ENCODE data around the gene NAPB. TPM values are rescaled to one million over a fixed set of nuclear protein-coding genes. Genes with fewer than 3 reads are reported as not detected.
A peak's percentile ranks its signal among the peaks of the same experiment; 100 is the strongest.

Gene NAPB
- total and polyA plus RNA-seq, 2 of the 8 experiments (the other 6 are each of a cell fraction or from before 2014, with no cell fraction given), result 6.2 to 12.3 TPM

DNA sequence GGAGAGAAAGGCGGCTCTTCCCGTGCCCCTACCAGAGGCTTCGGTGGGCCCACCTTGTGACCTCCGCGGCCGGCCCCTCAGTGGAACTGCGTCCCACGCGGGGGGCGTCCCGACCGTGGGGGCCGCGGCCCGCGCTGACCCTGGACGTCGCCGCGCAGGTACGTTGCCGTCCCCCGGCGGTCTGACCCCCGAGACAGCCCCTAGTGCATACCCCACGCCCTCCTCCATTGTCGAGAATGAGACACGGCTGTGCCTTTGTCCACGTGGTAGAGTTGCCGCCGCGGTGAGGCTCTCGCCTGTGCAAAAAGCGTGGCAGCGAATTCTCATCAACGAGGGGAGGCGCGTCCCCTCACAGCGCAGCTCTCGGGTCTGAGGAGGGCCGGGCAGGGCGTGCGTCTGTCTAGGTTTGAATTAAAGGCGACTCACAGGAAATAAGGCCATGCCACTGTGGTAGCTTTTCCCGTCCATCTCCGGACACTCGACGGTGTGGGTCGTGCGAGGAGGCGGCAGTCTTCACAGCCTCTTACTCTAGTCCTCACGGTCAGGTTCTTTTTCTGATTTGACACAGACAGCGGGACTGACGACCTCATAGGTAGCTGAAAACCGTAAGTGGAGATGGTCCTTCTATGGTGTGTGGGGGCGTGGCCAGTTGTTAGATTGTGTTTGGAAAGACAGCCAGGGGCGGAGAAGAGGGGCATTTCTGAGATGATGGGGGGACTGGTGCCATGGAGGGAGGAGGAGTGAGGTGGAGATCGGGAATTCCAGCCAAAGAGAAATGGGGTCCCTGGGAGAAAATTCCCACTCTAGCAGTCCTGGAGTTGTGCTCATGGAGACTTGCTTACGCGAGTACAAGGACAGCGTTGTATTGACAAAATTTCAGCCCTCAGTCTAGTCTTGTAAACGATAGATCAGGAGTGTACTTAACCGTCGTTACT lies 70.1 kb downstream of the NAPB start:
- Histone ChIP-seq H4K5ac (ENCODE audit: insufficient read length, low read depth, low read length) (no peak overlapping the region), H2AFZ (ENCODE audit: low read length) (no peak overlapping the region), H2BK12ac (ENCODE audit: low read depth, low read length) (no peak overlapping the region), H3K23me2 (ENCODE audit: low read depth, low read length) (peaks cover 10% of the 10 kb centered on the region; the same call in 1 of the 2 replicates), H3K36me3 (ENCODE audit: control insufficient read depth in 2 of 4, insufficient read depth in 4 of 4, low read length in 3 of 4) (peaks cover 0 to 9% (median 9%) of the 10 kb centered on the region in 4 experiments; a peak in 6 of 8 replicates), H2BK120ac (replicated peaks; ENCODE audit: low read depth, low read length) (no peak overlapping the region), H3K18ac (ENCODE audit: extremely low read depth, low read length) (no peak overlapping the region; the same call in 1 of the 2 replicates), H4K8ac (ENCODE audit: extremely low read depth, insufficient read depth, low read length) (peak overlapping the region; percentile 75; the same call in 1 of the 2 replicates), H3K23ac (ENCODE audit: insufficient read length) (no peak overlapping the region), H3K27me3 (replicated peaks in 1 of 4; ENCODE audit: control insufficient read depth in 3 of 4, extremely low read depth in 1 of 4, insufficient read depth in 3 of 4, low read length in 3 of 4) (no peaks in the 10 kb centered on the region), H3K4me1 (replicated peaks in 1 of 4; ENCODE audit: control insufficient read depth in 3 of 4, insufficient read depth in 4 of 4, low read length in 3 of 4) (peaks cover 3 to 13% (median 6%) of the 10 kb centered on the region in 4 experiments; a peak in 6 of 7 replicates), H3K79me2 (ENCODE audit: control insufficient read depth in 1 of 2, insufficient read depth in 2 of 2, low read length in 2 of 2) (peaks cover 7 to 28% of the 10 kb centered on the region in 2 experiments; a peak in 3 of 4 replicates), H2BK5ac (ENCODE audit: low read depth, low read length) (0 out of 2 replicates have a peak overlapping the region, but pooled peaks have one; percentile 42), H3K56ac (replicated peaks; ENCODE audit: insufficient read length, low read depth, low read length) (no peak overlapping the region), H4K91ac (replicated peaks; ENCODE audit: insufficient read length, low read length) (no peak overlapping the region), H2BK20ac (ENCODE audit: low read length) (no peak overlapping the region), H3K79me1 (ENCODE audit: low read depth, low read length) (peaks cover 5% of the 10 kb centered on the region; the same call in 1 of the 2 replicates), H3K9ac (replicated peaks in 1 of 4; ENCODE audit: extremely low read depth in 1 of 4, low read depth in 3 of 4, low read length in 3 of 4) (peak overlapping the region in 3 of 4 experiments; percentile 55 to 66 (median 56); a peak in 5 of 7 replicates), H3K9me3 (ENCODE audit: insufficient read depth in 2 of 2, low read depth in 1 of 2, low read length in 1 of 2) (no peaks in the 10 kb centered on the region), H2AK5ac (ENCODE audit: low read depth, low read length) (no peak overlapping the region), H3K14ac (ENCODE audit: insufficient read length) (no peak overlapping the region), H3K4me2 (ENCODE audit: insufficient read depth in 1 of 2, low read depth in 2 of 2, low read length in 2 of 2) (peak overlapping the region; percentile 91 to 96), H3K27ac (ENCODE audit: low read depth, low read length) (peak overlapping the region; percentile 12; the same call in 1 of the 2 replicates), H3K4ac (replicated peaks; ENCODE audit: insufficient read length, low read depth, low read length) (peak overlapping the region; percentile 45), H4K20me1 (replicated peaks in 1 of 2; ENCODE audit: control insufficient read depth in 1 of 2, insufficient read depth in 2 of 2, low read length in 2 of 2) (peaks cover 0 to 10% of the 10 kb centered on the region in 2 experiments), H3K4me3 (ENCODE audit: extremely low read depth in 1 of 4, insufficient read depth in 2 of 4, low read depth in 3 of 4, low read length in 4 of 4) (peak overlapping the region; percentile 79 to 90 (median 86)), H2BK15ac (ENCODE audit: low read length) (no peak overlapping the region)
- WGBS, 2 experiments (ENCODE audit: extremely low coverage in 1 of 2, insufficient coverage in 1 of 2, insufficient read length in 1 of 2, insufficient replicate concordance in 2 of 2, low coverage in 1 of 2, low lambda C conversion rate in 2 of 2, missing lambda C conversion rate in 1 of 2), result 5% methylated on average over 56 of the region's 64 CpGs; no CpG with 5 or more reads in 1 of the 2 experiments
- ChIA-PET POLR2A (ENCODE audit: partially characterized antibody) (interaction anchor here (0.8 to 2.2 kb wide), 8 partner anchors 8 to 300 kb away, joined by 3 to 14 read pairs (median 3); partner anchors contain the start of gene GZF1), CTCF (ENCODE audit: partially characterized antibody) (interaction anchor here (2.0 kb wide), 1 partner anchor 11 kb away, joined by 13 read pairs; no protein-coding TSS in a partner anchor)
- FAIRE-seq, result no peak
- peak; percentile 27 for TF ChIP-seq KDM4A (IDR thresholded peaks at IDR 0.05; ENCODE audit: low read depth, low read length, severe bottlenecking)
- 0 out of 2 replicates have a peak, but pooled peaks have one; percentile 29 for TF ChIP-seq E2F6 (IDR thresholded peaks at IDR 0.05)
- no peak for TF ChIP-seq CREB1 (IDR thresholded peaks at IDR 0.05)
- no peak for TF ChIP-seq POU5F1 (IDR thresholded peaks at IDR 0.05; ENCODE audit: low read depth, low read length)
- peak; percentile 92 for TF ChIP-seq SAP30 (IDR thresholded peaks at IDR 0.05; ENCODE audit: insufficient read depth, insufficient replicate concordance, low read length)
- TF ChIP-seq SIN3A (conservative IDR thresholded peaks at IDR 0.05 in 1 of 2, IDR thresholded peaks at IDR 0.05 in 1 of 2; ENCODE audit: low read depth in 1 of 2, low read length in 2 of 2), result peak in 1 of 2 experiments; percentile 72; a peak in 2 of 4 replicates
- DNase-seq (ENCODE audit: low read depth in 1 of 2, low spot score in 2 of 2), result peak in 1 of 2 experiments; percentile 70
